WTC11 (cell line): ENCODE results near the gene FREM1. TPM values are rescaled to one million over a fixed set of nuclear protein-coding genes. Genes with fewer than 3 reads are reported as not detected.

Experiments used
- ATAC-seq: fragments of 200-7000 bp; cut with Tn5 transposase; 2 replicates; pipeline ENCODE4 v1.10.0; 2021; ENCODE audit warnings: mild to moderate bottlenecking, moderate library complexity
- CTCF ChIA-PET: fragments of 300-600 bp; sonication (Branson Sonifier 250); formaldehyde crosslinking; loops from one replicate; lab custom pipeline; 2021; ENCODE audit warnings: antibody characterized with exemption; lab: Charles Lee
- POLR2A ChIA-PET: fragments of 350-600 bp; sonication (Branson Sonifier 250); formaldehyde crosslinking; loops from one replicate; lab custom pipeline; 2021; ENCODE audit warnings: antibody characterized with exemption; lab: Charles Lee
- DNase-seq: peaks from one replicate; pipeline ENCODE4 v3.0.0; 2021; ENCODE audit warnings: low spot score
- H3K27ac Mint-ChIP-seq: 2 replicates; pipeline ENCODE4 v1.8.0; 2021; ENCODE audit warnings: mixed read lengths
- H3K27me3 Mint-ChIP-seq: 2 replicates; pipeline ENCODE4 v1.8.0; 2021; ENCODE audit warnings: low read depth, mild to moderate bottlenecking, moderate library complexity, mixed read lengths
- H3K36me3 Mint-ChIP-seq: 2 replicates; pipeline ENCODE4 v1.8.0; 2021; ENCODE audit warnings: mixed read lengths
- H3K4me1 Mint-ChIP-seq: 2 replicates; pipeline ENCODE4 v1.8.0; 2022; ENCODE audit warnings: mixed read lengths
- H3K4me3 Mint-ChIP-seq: 2 replicates; pipeline ENCODE4 v1.8.0; 2021; ENCODE audit warnings: mild to moderate bottlenecking, moderate library complexity, mixed read lengths
- H3K9me3 Mint-ChIP-seq: 2 replicates; pipeline ENCODE4 v1.8.0; 2021; ENCODE audit warnings: mixed read lengths
- CREM ChIP-seq: sonication (generic); formaldehyde crosslinking; IDR thresholded peaks from 2 replicates; pipeline ENCODE4 v1.8.1; 2022; ENCODE audit warnings: mild to moderate bottlenecking, missing genetic modification reagents, moderate library complexity
- ETV6 ChIP-seq: sonication (generic); formaldehyde crosslinking; IDR thresholded peaks from 2 replicates; pipeline ENCODE4 v1.8.1; 2022; ENCODE audit warnings: mild to moderate bottlenecking, missing genetic modification reagents
- JAZF1 ChIP-seq: fragments of 250-450 bp; sonication (Bioruptor Pico); IDR thresholded peaks from 2 replicates; pipeline ENCODE4 v1.9.0; 2021; ENCODE audit warnings: moderate library complexity, mild to moderate bottlenecking, inconsistent platforms
- NFE2L1 ChIP-seq: sonication (generic); formaldehyde crosslinking; IDR thresholded peaks from 2 replicates; pipeline ENCODE4 v1.8.1; 2023; ENCODE audit warnings: missing genetic modification reagents
- RELA ChIP-seq: sonication (generic); formaldehyde crosslinking; IDR thresholded peaks from 2 replicates; pipeline ENCODE4 v1.8.1; 2022; ENCODE audit warnings: missing genetic modification reagents, mild to moderate bottlenecking, borderline replicate concordance
- RORB ChIP-seq: fragments of 250-450 bp; sonication (Bioruptor Pico); IDR thresholded peaks from 2 replicates; pipeline ENCODE4 v1.9.0; 2021; ENCODE audit warnings: mild to moderate bottlenecking
- SOX15 ChIP-seq: fragments of 250-450 bp; sonication (Bioruptor Pico); IDR thresholded peaks from 2 replicates; pipeline ENCODE4 v1.9.0; 2021; ENCODE audit warnings: mild to moderate bottlenecking
- TCF7 ChIP-seq: sonication (generic); formaldehyde crosslinking; IDR thresholded peaks from 2 replicates; pipeline ENCODE4 v1.8.0; 2022; ENCODE audit warnings: mild to moderate bottlenecking, low read depth, missing genetic modification reagents, moderate library complexity
- ZNF138 ChIP-seq: sonication (generic); formaldehyde crosslinking; conservative IDR thresholded peaks from 2 replicates; pipeline ENCODE4 v1.8.1; 2022; ENCODE audit warnings: mild to moderate bottlenecking, moderate library complexity, missing genetic modification reagents
- ZNF416 ChIP-seq: fragments of 250-450 bp; sonication (Bioruptor Pico); IDR thresholded peaks from 2 replicates; pipeline ENCODE4 v1.9.0; 2021; ENCODE audit warnings: mild to moderate bottlenecking, inconsistent platforms
- total RNA-seq: library from RNA; stranded (reverse); gene quantifications from 3 replicates; pipeline ENCODE4 v1.2.3, GENCODE V29; 2021
- TF ChIP-seq, protein P1 (sequence below): sonication (generic); formaldehyde crosslinking; IDR thresholded peaks from 2 replicates; pipeline ENCODE4 v1.8.0; 2022; ENCODE audit warnings: missing genetic modification reagents
- TF ChIP-seq, protein P2 (sequence below): sonication (generic); formaldehyde crosslinking; IDR thresholded peaks from 2 replicates; pipeline ENCODE4 v1.8.1; 2023; ENCODE audit warnings: mild to moderate bottlenecking, missing genetic modification reagents, moderate library complexity
- TF ChIP-seq, protein P3 (sequence below): fragments of 250-450 bp; sonication (Bioruptor Pico); IDR thresholded peaks from 2 replicates; pipeline ENCODE4 v1.9.0; 2021; ENCODE audit warnings: mild to moderate bottlenecking
- TF ChIP-seq, protein P4 (sequence below): fragments of 250-450 bp; sonication (Bioruptor Pico); IDR thresholded peaks from 2 replicates; pipeline ENCODE4 v1.9.0; 2021; ENCODE audit warnings: mild to moderate bottlenecking, borderline replicate concordance
- TF ChIP-seq, protein P5 (sequence below): fragments of 250-450 bp; sonication (Bioruptor Pico); IDR thresholded peaks from 2 replicates; pipeline ENCODE4 v2.1.2; 2022; ENCODE audit warnings: mild to moderate bottlenecking, moderate library complexity

The FREM1 gene
- total RNA-seq, 1 experiment from 2014 or later: 2.8 TPM

DNA sequence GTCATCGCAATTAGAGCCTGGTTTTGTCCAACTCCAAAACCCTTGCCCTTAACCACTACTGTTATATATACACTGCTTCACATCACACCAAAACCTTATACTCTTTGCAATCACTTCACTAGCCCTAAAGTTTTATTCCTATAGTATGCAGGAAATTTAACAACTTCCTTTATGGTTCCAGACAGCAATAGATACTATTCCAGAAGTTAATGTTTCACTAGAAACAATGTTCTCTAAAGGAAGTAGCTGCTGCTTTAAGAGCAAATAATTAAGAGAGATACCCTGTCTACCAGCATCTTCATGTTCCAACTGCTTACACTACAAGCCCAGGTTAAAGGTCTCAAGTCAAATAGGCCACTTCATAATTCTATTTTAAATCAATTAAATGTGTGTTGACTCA lies 22.0 kb downstream of the FREM1 start (continued):
- TF ChIP-seq, protein P1, sequence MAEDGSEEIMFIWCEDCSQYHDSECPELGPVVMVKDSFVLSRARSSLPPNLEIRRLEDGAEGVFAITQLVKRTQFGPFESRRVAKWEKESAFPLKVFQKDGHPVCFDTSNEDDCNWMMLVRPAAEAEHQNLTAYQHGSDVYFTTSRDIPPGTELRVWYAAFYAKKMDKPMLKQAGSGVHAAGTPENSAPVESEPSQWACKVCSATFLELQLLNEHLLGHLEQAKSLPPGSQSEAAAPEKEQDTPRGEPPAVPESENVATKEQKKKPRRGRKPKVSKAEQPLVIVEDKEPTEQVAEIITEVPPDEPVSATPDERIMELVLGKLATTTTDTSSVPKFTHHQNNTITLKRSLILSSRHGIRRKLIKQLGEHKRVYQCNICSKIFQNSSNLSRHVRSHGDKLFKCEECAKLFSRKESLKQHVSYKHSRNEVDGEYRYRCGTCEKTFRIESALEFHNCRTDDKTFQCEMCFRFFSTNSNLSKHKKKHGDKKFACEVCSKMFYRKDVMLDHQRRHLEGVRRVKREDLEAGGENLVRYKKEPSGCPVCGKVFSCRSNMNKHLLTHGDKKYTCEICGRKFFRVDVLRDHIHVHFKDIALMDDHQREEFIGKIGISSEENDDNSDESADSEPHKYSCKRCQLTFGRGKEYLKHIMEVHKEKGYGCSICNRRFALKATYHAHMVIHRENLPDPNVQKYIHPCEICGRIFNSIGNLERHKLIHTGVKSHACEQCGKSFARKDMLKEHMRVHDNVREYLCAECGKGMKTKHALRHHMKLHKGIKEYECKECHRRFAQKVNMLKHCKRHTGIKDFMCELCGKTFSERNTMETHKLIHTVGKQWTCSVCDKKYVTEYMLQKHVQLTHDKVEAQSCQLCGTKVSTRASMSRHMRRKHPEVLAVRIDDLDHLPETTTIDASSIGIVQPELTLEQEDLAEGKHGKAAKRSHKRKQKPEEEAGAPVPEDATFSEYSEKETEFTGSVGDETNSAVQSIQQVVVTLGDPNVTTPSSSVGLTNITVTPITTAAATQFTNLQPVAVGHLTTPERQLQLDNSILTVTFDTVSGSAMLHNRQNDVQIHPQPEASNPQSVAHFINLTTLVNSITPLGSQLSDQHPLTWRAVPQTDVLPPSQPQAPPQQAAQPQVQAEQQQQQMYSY (CRISPR knock-in tag): no peak
- no peak for TF ChIP-seq TCF7
- no peak for TF ChIP-seq CREM (CRISPR knock-in tag)
- TF ChIP-seq SOX15: no peak
- no peak for TF ChIP-seq RELA
- no peak for TF ChIP-seq NFE2L1 (CRISPR knock-in tag)
- no peak for TF ChIP-seq JAZF1 (CRISPR knock-in tag)
- no peak for TF ChIP-seq RORB
- TF ChIP-seq, protein P2, sequence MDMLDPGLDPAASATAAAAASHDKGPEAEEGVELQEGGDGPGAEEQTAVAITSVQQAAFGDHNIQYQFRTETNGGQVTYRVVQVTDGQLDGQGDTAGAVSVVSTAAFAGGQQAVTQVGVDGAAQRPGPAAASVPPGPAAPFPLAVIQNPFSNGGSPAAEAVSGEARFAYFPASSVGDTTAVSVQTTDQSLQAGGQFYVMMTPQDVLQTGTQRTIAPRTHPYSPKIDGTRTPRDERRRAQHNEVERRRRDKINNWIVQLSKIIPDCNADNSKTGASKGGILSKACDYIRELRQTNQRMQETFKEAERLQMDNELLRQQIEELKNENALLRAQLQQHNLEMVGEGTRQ (CRISPR knock-in tag): no peak

DNA sequence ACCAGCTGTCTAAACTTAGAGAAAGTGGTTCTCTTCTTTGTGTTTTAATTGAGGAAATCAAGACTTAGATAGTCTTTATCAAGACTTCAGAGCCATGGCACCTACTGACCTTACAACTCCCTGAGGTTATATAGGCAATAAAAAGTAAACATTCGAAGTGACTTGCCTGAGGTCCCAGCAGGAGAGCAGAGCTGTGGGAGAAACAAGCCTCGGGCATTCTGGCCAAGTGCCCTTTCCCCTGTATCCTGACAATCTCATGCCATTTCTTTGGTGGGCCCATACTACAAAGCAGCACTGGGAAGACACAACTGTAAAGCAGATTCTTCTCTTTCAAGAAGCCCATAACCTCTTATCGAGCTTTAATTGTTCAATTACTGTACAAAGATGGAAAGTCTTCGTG lies 23.1 kb downstream of the FREM1 start:
- Mint-ChIP-seq H3K36me3 (no peaks in the 10 kb centered on the region), H3K27me3 (peaks cover 7% of the 10 kb centered on the region; the same call in 1 of the 2 replicates), H3K4me1 (peaks cover 24% of the 10 kb centered on the region), H3K27ac (no peak overlapping the region), H3K9me3 (0 out of 2 replicates have a peak, but pooled peaks cover 4% of the 10 kb centered on the region), H3K4me3 (no peak overlapping the region)
- TF ChIP-seq ZNF138 (CRISPR knock-in tag) (no peak), TCF7 (no peak), ETV6 (CRISPR knock-in tag) (no peak), CREM (CRISPR knock-in tag) (no peak), ZNF416 (CRISPR knock-in tag) (no peak), JAZF1 (CRISPR knock-in tag) (no peak)
- TF ChIP-seq, protein P3, sequence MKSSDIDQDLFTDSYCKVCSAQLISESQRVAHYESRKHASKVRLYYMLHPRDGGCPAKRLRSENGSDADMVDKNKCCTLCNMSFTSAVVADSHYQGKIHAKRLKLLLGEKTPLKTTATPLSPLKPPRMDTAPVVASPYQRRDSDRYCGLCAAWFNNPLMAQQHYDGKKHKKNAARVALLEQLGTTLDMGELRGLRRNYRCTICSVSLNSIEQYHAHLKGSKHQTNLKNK (CRISPR knock-in tag): no peak
- TF ChIP-seq, protein P4, sequence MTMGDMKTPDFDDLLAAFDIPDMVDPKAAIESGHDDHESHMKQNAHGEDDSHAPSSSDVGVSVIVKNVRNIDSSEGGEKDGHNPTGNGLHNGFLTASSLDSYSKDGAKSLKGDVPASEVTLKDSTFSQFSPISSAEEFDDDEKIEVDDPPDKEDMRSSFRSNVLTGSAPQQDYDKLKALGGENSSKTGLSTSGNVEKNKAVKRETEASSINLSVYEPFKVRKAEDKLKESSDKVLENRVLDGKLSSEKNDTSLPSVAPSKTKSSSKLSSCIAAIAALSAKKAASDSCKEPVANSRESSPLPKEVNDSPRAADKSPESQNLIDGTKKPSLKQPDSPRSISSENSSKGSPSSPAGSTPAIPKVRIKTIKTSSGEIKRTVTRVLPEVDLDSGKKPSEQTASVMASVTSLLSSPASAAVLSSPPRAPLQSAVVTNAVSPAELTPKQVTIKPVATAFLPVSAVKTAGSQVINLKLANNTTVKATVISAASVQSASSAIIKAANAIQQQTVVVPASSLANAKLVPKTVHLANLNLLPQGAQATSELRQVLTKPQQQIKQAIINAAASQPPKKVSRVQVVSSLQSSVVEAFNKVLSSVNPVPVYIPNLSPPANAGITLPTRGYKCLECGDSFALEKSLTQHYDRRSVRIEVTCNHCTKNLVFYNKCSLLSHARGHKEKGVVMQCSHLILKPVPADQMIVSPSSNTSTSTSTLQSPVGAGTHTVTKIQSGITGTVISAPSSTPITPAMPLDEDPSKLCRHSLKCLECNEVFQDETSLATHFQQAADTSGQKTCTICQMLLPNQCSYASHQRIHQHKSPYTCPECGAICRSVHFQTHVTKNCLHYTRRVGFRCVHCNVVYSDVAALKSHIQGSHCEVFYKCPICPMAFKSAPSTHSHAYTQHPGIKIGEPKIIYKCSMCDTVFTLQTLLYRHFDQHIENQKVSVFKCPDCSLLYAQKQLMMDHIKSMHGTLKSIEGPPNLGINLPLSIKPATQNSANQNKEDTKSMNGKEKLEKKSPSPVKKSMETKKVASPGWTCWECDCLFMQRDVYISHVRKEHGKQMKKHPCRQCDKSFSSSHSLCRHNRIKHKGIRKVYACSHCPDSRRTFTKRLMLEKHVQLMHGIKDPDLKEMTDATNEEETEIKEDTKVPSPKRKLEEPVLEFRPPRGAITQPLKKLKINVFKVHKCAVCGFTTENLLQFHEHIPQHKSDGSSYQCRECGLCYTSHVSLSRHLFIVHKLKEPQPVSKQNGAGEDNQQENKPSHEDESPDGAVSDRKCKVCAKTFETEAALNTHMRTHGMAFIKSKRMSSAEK (CRISPR knock-in tag): no peak
- TF ChIP-seq, protein P5, sequence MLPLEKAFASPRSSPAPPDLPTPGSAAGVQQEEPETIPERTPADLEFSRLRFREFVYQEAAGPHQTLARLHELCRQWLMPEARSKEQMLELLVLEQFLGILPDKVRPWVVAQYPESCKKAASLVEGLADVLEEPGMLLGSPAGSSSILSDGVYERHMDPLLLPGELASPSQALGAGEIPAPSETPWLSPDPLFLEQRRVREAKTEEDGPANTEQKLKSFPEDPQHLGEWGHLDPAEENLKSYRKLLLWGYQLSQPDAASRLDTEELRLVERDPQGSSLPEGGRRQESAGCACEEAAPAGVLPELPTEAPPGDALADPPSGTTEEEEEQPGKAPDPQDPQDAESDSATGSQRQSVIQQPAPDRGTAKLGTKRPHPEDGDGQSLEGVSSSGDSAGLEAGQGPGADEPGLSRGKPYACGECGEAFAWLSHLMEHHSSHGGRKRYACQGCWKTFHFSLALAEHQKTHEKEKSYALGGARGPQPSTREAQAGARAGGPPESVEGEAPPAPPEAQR: no peak
- CTCF ChIA-PET: no interaction called here
- ATAC-seq (no peak), DNase-seq (no peak)
- POLR2A ChIA-PET: no interaction called here
